Cardiac muscle cell (in vitro differentiated cells and primary cell): ENCODE results near the gene ZNF740. TPM values are rescaled to one million over a fixed set of nuclear protein-coding genes. Genes with fewer than 3 reads are reported as not detected.

Experiments
- DNase-seq, 2 donors: peaks; one replicate each; pipeline versions ENCODE4 v3.0.0 to v3.0.0-alpha.2; 2010 to 2017; ENCODE audit warnings: low read depth in 1 of 2, low spot score in 1 of 2
- H3K27ac ChIP-seq: fragments of 200-600 bp; sonication (generic); 2 replicates; pipeline ENCODE4 v1.5.1; 2016
- H3K27me3 ChIP-seq: fragments of 200-600 bp; sonication (generic); 2 replicates; pipeline ENCODE4 v1.6.0; 2016; ENCODE audit warnings: control low read depth
- H3K36me3 ChIP-seq: fragments of 200-600 bp; sonication (generic); 2 replicates; pipeline ENCODE4 v1.5.1; 2016; ENCODE audit warnings: control low read depth
- H3K4me1 ChIP-seq: fragments of 200-600 bp; sonication (generic); 2 replicates; pipeline ENCODE4 v1.8.1; 2017; ENCODE audit warnings: low read depth, mild to moderate bottlenecking, mixed run types
- H3K4me3 ChIP-seq: fragments of 200-600 bp; sonication (generic); 2 replicates; pipeline ENCODE4 v1.5.1; 2016; ENCODE audit warnings: mild to moderate bottlenecking
- H3K9me3 ChIP-seq: fragments of 200-600 bp; sonication (generic); 2 replicates; pipeline ENCODE4 v1.5.1; 2017; ENCODE audit warnings: low read depth, mild to moderate bottlenecking, control low read depth
- polyA plus RNA-seq: library from polyadenylated mRNA; unstranded; fragments of >200 nt; fragmentation: Nextera tagmentation; extraction: Ambion mirVana; gene quantifications from 2 replicates; pipeline ENCODE4 v1.2.1, GENCODE V29; 2016
- total RNA-seq: library from RNA; depleted of rRNA; stranded (reverse); fragments of >200 nt; gene quantifications from 2 replicates; pipeline ENCODE4 v1.2.3, GENCODE V29; 2016
- TF ChIP-seq, protein P1 (sequence below): IDR thresholded peaks from 2 replicates; pipeline ENCODE4 v1.5.1; 2012; ENCODE audit warnings: low read depth, mild to moderate bottlenecking, low read length

ZNF740 gene, protein sequence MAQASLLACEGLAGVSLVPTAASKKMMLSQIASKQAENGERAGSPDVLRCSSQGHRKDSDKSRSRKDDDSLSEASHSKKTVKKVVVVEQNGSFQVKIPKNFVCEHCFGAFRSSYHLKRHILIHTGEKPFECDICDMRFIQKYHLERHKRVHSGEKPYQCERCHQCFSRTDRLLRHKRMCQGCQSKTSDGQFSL
- total RNA-seq (15.6 and 20.5 TPM in 2 replicates), polyA plus RNA-seq (4.4 and 16.6 TPM in 2 replicates)

DNA sequence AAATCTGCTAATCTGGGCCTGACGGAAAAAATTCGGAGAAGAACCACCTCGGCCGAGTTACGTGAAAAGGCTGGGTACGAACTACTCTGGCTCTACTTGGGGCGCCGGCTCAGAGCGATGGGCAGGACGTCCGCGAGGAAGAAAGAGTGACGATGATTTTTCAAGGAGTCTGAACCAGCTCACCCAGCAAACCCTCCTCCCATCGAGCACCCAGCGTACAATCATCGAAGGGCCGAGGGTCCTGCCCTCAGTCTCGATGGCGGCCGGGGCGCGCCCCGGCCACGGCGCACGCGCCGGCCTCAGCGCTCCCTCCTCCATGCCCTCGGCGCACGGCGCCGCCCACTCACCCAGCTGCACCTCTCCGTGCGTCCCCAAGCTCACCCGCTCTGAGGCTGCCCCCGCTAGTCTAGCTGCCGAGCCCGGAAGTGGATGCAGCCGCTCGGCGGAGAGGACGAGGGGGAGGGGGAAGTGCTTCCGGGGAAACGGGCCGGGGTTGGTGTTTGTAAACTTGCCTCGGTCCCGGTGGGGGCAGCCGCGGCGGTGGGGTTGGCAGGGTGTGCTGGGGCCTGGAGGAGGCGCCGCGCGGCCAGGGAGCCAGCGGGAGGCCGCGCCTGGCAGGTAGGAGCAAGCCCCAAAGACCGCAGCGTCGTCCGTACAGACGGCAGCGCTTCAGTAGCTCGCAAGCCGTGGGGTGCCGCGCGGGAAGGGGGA lies at the start of gene ZNF740, which contains the start of gene CSAD:
Gene ZNF740, plus strand, starts transcription at position 503 of the 711 bp plus-strand sequence. CDS start 1,262 bp downstream, outside the sequence.
Gene CSAD, minus strand, starts transcription at position 706 of the 711 bp plus-strand sequence. CDS start 7,455 bp downstream, outside the sequence.
- no peaks in the 10 kb centered on the region for H3K27me3 ChIP-seq
- peaks cover 32% of the 10 kb centered on the region for H3K36me3 ChIP-seq
- no peaks in the 10 kb centered on the region for H3K9me3 ChIP-seq
- TF ChIP-seq, protein P1, sequence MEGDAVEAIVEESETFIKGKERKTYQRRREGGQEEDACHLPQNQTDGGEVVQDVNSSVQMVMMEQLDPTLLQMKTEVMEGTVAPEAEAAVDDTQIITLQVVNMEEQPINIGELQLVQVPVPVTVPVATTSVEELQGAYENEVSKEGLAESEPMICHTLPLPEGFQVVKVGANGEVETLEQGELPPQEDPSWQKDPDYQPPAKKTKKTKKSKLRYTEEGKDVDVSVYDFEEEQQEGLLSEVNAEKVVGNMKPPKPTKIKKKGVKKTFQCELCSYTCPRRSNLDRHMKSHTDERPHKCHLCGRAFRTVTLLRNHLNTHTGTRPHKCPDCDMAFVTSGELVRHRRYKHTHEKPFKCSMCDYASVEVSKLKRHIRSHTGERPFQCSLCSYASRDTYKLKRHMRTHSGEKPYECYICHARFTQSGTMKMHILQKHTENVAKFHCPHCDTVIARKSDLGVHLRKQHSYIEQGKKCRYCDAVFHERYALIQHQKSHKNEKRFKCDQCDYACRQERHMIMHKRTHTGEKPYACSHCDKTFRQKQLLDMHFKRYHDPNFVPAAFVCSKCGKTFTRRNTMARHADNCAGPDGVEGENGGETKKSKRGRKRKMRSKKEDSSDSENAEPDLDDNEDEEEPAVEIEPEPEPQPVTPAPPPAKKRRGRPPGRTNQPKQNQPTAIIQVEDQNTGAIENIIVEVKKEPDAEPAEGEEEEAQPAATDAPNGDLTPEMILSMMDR: no peak
- H3K4me1 ChIP-seq: peaks cover 28% of the 10 kb centered on the region
- peak within 1 kb of the TSS; percentile 51 for H3K4me3 ChIP-seq
- DNase-seq: peak; percentile 99
- peak within 1 kb of the TSS; percentile 91 for H3K27ac ChIP-seq

DNA sequence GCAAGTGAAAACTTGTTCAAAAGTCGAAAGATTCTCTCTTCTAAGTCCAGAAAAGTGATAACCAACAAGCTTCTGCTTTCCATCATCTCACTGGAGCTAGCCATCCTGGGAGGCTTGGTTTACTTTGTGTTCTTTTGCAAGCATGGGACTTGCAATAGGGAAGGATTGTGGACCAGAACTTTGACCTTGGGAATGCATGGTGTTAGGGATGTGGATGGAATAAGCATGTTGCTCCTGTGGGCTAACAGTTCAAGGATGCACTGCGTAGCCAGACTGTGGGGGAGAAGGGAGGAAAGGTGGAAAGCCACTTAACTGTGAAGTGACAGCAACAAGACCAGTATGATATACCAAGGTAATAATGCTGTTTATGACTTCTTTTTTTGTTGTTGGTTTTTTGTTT lies 48.7 kb upstream of the ZNF740 start:
- TF ChIP-seq, protein P1: no peak
- Histone ChIP-seq H3K27me3 (no peaks in the 10 kb centered on the region), H3K27ac (no peak overlapping the region), H3K4me1 (no peaks in the 10 kb centered on the region), H3K36me3 (no peaks in the 10 kb centered on the region), H3K4me3 (no peak overlapping the region), H3K9me3 (no peaks in the 10 kb centered on the region)
- no peak for DNase-seq

DNA sequence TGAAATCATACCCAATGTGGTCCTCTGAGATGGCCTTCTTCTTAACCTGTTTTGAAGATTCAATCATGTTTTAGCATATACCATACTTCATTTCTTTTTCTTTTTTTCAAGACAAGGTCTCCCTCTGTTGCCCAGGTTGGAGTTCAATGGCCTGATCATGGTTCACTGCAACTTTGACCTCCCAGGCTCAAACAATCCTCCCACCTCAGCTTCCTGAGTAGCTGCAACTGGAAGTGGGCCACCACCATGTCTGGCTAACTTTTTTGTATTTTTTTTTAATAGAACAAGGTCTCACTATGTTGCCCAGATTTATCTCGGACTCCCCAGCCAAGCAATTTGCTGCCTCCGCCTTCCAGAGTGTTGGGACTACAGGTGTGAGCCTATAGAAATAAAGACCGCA lies 46.8 kb upstream of the ZNF740 start:
- H3K36me3 ChIP-seq: no peaks in the 10 kb centered on the region
- H3K4me1 ChIP-seq: no peaks in the 10 kb centered on the region
- H3K9me3 ChIP-seq: no peaks in the 10 kb centered on the region
- TF ChIP-seq, protein P1: no peak
- no peak overlapping the region for H3K27ac ChIP-seq
- H3K4me3 ChIP-seq: no peak overlapping the region
- no peaks in the 10 kb centered on the region for H3K27me3 ChIP-seq
- DNase-seq: no peak

DNA sequence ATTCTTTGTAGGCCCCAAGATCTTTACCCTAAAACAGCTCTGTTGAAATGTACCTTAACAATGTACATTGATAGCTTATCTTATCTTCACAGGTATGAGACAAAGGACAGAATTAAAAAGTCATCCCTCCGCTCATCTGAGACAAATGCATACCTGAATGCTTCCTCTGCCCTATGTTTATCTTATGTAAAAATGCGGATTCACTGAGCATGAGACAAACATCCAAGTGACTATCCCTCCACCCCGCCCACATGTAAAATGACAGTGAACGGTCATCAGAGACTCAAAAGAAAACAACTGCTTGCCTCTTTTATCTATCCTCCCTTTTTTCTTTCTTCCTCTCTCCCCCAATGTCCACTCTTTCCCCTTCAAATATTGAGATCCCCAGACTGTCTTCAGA lies 37.2 kb upstream of the ZNF740 start:
- Histone ChIP-seq H3K36me3 (no peaks in the 10 kb centered on the region), H3K9me3 (no peaks in the 10 kb centered on the region), H3K4me3 (no peak overlapping the region), H3K27me3 (no peaks in the 10 kb centered on the region), H3K4me1 (no peaks in the 10 kb centered on the region), H3K27ac (no peak overlapping the region)
- no peak for DNase-seq
- TF ChIP-seq, protein P1: no peak

DNA sequence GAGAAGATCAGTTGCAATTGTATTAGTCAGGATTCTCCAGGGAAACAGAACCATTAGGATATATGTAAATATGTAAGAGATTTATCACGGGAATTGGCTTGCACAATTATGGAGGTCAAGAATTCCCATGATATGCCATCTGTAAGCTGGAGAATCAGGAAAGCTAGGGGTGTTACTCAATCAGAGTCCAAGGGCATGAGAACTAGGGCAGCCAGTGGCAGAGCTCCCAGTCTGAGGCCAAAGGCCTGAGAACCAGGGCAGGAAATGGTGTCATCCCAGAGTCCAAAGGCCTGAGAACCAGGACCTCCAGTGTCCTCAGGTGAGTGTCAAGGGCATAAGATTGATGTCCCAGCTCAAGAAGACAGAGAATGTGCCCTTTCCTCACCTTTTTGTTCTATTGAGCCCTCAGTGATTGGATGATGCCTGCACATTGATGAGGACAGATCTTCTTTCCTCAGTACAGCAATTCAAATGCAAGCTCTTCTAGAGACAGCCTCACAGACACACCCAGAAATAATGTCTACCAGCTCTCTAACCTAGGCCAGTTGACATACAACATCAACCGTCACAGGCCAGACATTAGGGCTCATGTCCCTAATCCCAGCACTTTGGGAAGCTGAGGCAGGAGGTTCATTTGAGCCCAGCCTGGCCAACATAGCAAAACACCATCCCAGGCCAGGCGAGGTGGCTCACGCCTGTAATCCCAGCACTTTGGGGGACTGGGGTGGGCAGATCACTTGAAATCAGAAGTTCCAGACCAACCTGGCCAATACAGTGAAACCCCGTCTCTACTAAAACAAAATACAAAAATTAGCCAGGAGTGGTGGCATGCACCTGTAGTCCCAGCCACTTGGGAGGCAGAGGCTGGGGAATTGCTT lies 34.9 kb upstream of the ZNF740 start:
- peak in 1 of 2 donors; percentile 70 for DNase-seq
- Histone ChIP-seq H3K27ac (no peak overlapping the region), H3K4me1 (no peaks in the 10 kb centered on the region), H3K9me3 (no peaks in the 10 kb centered on the region), H3K36me3 (no peaks in the 10 kb centered on the region), H3K4me3 (no peak overlapping the region), H3K27me3 (no peaks in the 10 kb centered on the region)
- TF ChIP-seq, protein P1: no peak
